ENCODE results near the gene GPR152.

GRCh38 chr11:67439321-67440228 lies 13.0 kb downstream of the GPR152 start:
- TF ChIP-seq CTCF (IDR thresholded peaks at IDR 0.05) (no peak), POLR2AphosphoS5 (IDR thresholded peaks at IDR 0.05) (no peak), POLR2A (IDR thresholded peaks at IDR 0.05) (no peak)

All from sigmoid colon (tissue), 4 donors.